HG03064 (cell line): Measurements from ENCODE around the gene RNF8.
"Not testable (repeated sequence)": the region's sequence is repeated elsewhere in the genome, so short reads cannot be mapped to it uniquely, and the experiment has no call there.

Experiments used
- ATAC-seq: cut with Tn5 transposase; IDR thresholded peaks from one replicate; pipeline ENCODE4 v1.9.1; 2021; ENCODE audit warnings: low read depth; ENCODE audit not compliant: unreplicated experiment

RNF8 gene

GRCh38 chr6:37391120-37391519, 37.3 kb downstream of the RNF8 start:
- ATAC-seq, result no peak

- no peak for ATAC-seq
These were observed 39.0 kb downstream of the RNF8 start for GRCh38 chr6:37392821-37393220.

- ATAC-seq, result no peak
These were observed 39.7 kb downstream of the RNF8 start for GRCh38 chr6:37393381-37393929.

DNA sequence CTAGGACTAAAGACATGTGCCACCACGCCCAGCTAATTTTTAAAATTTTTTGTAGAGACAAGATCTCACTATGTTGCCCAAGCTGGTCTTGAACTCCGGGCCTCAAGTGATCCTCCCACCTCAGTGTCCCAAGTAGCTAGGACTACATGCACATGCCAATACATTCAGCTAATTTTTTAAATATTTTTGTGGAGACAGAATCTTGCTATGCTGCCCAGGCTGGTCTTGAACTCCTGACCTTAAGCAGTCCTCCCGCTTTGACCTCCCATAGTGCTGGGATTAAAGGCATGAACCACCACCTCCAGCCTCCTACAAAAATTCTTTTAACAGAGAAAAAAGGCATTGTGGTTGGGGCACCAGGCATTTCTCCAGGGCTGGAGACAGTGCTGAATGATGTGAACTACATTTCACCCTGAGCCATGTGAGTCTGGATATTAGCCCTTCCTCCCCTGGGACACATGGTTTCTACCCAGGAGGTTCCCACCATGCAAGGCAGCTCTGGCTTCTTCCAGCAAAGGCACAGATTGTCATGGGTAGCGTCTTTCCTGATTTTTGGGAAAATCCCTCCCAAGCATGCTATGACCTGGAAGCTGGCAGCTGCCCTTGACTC, 42.9 kb downstream of the RNF8 start:
- ATAC-seq, result no peak

GRCh38 chr6:37399131-37399530, 45.3 kb downstream of the RNF8 start:
- ATAC-seq, result no peak

GRCh38 chr6:37399795-37400490, 46.2 kb downstream of the RNF8 start:
- no peak for ATAC-seq

DNA sequence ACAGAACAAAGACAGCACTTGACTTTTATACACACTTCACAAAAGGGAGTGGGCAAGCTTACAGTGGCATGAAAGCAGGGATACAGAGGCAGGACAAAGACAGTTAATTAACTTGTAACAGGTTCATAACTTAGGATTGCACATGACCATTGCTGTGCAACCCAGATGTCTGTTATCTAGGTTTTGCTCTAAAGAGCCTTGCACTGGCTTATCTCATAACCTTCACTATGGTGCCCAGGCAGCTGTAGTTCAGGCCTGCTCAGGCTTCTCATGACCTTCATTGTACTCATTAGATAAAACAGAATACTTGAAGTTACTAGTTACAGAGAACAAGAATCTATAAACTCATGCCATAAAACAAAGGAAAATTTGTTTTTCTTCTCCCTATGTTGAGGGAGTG, 47.9 kb downstream of the RNF8 start:
- ATAC-seq, result not testable (repeated sequence)

GRCh38 chr6:37406726-37407341, 53.1 kb downstream of the RNF8 start:
- no peak for ATAC-seq

GRCh38 chr6:37407948-37408347, 54.2 kb downstream of the RNF8 start:
- no peak for ATAC-seq

DNA sequence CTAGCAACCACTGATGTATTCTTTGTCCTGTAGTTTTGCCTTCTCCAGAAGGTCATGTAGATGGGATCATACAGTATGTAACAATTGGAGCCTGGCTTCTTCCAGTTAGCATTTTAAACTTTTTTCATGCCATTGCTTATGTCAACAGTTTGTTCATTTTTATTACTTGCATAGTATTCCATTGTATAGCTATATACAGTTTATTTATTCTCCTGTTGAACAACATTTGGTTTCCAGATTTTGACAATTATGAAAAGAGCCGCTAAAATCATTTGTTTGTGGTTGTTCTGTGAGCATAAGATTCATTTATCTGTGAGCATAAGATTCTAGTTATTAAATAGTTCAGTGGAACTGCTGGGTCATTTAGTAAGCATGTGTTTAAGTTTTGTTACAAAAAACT, 55.7 kb downstream of the RNF8 start:
- no peak for ATAC-seq

GRCh38 chr6:37417393-37417792, 63.6 kb downstream of the RNF8 start:
- no peak for ATAC-seq

DNA sequence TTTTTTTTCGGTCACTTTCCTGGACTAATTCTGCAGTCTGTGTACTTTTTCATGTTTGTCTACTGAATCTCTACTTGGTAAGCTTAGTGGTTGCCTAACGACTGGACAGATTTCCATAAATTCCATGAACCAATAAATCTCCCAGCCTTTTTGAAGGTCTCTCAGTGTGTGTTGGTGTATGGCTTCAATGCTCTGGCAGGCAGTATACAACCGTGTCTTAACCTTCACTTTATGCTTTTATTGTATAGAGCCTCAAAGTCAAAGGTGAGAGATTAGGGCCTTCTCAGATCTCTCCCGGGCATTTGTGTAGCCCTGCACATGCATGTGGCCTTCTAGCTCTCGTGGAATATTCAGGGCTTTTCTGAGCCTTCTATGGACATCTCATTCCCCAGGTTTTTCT, 64.9 kb downstream of the RNF8 start:
- no peak for ATAC-seq

DNA sequence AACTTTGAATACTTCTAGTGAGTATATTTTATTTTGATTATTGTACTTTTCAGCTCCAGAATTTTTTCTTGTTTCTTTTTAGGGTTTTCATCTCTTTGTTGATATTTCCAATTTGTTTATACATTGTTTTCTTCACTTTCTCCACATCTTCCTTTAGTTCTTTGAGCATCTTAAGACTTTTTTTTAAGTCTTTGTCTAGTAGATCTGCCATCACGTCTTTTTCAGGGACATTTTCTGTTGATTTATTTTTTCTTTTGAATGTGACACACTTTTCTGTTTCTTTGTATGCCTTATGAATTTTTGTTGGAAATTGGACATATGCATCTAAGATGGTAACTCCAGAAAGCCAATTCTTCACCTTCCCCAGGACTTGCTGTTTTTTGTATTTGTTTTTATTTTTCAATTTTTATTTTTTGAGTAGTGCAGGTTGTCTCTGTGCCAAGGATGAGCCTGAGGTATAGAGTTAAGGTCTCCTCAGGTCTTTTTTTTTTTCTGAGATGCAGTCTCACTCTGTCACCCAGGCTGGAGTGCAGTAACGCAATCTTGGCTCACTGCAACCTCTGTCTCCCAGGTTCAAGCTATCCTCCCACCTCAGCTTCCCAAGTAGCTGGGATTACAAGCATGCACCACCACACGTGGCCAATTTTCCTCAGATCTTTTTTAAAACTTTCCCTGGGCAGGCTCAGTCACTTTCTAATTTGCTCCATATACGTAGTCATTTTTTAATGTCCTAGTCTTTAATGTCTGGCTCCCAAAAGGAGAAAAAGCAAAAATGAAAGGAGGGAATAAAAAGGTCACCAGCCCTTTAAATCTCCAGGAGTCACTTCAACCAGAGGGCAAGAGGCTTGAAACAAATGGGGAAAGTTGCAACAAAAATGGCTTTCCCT, 72.5 kb downstream of the RNF8 start:
- no peak for ATAC-seq

- ATAC-seq, result no peak
These were observed 73.2 kb downstream of the RNF8 start for GRCh38 chr6:37426945-37427510.

GRCh38 chr6:37429352-37429750, 75.6 kb downstream of the RNF8 start:
- ATAC-seq, result no peak

DNA sequence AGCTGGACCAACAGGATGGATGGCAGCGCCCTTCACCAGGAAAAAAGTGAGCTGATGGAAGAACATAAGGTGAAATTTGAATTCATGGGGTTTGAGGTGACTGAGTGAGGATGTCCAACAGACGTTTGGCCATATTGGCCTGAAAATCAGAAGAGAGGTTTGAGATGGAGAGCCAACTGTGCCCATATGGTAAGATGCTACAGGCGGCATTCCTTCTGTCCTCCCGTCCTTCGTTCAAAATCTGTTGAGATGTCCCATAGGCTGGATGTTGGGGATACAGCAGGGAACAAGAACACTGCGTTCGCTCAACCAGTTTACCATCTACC, 78.8 kb downstream of the RNF8 start:
- no peak for ATAC-seq

DNA sequence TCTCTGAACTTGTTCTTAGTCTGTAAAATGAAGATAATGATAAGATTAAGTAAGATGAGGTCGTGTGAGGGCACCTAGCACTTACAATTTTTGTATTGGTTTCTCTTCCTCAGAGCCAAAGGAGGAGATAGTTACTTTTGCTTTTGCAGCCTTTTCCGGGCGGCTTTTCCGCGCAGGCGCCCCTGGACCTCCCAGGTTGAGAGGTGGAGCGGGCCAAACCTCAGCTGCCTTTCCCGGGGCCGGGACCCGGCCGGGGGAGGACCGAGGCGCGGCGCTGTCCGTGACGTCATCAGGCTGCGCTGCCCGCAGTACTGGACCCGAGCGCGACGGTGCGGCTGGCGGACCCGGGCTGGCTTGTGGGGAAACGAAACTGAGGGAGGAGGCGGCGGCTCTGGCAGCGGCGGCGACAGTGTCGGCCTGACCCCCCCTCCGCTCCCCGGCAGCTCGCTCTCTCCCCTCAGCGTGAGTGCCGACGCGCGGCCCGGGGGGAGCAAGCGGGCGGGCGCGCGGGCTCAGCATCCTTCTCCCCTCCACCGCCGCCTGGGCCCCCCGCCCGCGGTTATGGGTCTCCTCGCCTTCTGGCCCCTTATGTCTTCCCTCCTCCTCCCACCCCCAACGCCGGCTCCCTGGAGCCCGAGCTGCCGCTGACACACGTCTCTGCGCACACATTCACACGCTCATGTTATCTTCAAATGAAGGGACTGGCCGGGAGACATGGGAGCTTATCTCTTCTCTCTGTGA, 79.3 kb downstream of the RNF8 start, which contains the start of gene CMTR1:
Gene CMTR1, plus strand, starts transcription at position 306 of the 741 bp plus-strand sequence. CDS start 2,409 bp downstream, outside the sequence.
- peak; percentile 74 for ATAC-seq

DNA sequence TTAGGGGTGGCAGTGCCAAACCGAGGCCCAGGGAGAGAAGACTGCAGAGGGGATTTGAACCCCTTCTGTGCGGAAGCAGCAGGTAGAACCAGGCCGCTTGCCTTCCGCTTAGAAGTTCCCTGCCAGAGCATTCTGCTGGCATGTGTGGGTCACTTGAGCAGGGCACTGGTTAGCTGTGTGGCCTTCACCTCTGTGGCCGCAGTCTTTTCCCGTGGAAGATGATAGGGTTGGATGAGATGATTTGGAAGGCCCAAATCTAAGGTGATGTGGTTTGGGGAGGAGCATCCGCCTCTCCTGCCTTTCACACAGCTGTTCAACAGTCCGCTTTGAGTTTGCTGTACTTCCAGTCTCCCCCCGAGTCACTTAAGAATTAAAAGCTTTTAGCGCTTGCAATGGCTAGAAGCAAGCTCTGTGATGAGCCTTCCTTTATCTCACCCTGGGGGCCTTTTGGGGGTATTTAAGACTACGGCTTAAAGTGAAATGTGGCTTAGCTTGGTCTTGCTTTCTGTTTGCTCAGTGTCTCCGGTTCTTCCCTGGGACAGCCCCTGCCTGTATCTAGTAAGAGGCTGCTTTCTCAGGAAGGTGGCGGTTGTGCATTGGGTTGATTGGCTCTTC, 80.0 kb downstream of the RNF8 start:
- ATAC-seq, result peak; percentile 25

DNA sequence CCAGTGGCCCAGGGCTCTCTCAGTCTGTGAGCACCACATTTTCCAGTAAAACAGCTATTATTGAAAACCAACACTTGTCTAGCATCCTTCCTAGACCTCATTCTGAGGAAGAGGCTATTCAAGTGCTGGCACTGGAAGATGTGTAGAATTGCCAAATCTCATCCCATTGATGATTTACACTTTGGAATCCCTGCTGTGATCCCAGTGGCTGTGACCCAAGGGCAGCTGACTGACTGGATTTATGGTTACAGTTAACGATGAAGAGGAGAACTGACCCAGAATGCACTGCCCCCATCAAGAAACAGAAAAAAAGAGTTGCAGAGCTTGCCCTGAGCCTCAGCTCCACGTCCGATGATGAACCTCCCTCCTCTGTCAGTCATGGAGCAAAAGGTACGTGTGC, 81.6 kb downstream of the RNF8 start:
- ATAC-seq, result no peak
